Right renal cortex interstitium (tissue), 3 donors: ENCODE measurements around the gene GLT8D2. TPM values are rescaled to one million over a fixed set of nuclear protein-coding genes. Genes with fewer than 3 reads are reported as not detected.

ENCODE experiments used
- DNase-seq, 3 donors: peaks; one replicate each; pipeline ENCODE4 v3.0.0-alpha.2; 2013; ENCODE audit warnings: low read depth in 3 of 3, low spot score in 2 of 3
- polyA plus RNA-seq, 3 donors: library from polyadenylated mRNA; unstranded; fragments of 120-200 nt; gene quantifications; one replicate each; pipeline ENCODE4 v1.2.1, GENCODE V29; 2013; ENCODE audit not compliant: insufficient read length in 3 of 3

The GLT8D2 gene
- polyA plus RNA-seq, 3 donors, result 13.9 to 15.5 (median 15.5) TPM

DNA sequence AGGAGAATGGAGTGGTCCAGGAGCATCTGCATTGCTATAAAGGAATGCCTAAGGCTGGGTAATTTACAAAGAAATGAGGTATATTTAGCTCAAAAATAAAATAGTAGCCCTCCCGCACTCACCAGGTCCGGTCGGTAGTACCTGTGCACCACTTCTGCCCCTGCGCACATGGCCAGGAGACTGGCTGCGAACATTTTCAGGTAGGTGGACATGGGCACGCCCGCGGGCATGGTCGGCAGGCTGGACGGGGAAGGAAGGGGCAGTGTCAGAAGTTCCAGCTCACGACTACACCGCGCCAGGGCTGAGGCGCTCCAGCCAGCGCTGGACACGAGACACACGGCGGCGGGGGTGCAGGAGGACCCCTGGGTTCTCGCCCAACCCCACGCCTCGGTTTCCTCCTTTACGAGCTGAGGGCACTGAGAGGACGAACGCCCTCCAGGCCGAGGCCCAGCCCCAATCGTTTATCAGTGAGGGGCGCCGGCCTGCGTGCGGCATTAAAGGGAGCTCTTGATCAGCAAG is 93.4 kb downstream of the GLT8D2 start:
- no peak for DNase-seq

DNA sequence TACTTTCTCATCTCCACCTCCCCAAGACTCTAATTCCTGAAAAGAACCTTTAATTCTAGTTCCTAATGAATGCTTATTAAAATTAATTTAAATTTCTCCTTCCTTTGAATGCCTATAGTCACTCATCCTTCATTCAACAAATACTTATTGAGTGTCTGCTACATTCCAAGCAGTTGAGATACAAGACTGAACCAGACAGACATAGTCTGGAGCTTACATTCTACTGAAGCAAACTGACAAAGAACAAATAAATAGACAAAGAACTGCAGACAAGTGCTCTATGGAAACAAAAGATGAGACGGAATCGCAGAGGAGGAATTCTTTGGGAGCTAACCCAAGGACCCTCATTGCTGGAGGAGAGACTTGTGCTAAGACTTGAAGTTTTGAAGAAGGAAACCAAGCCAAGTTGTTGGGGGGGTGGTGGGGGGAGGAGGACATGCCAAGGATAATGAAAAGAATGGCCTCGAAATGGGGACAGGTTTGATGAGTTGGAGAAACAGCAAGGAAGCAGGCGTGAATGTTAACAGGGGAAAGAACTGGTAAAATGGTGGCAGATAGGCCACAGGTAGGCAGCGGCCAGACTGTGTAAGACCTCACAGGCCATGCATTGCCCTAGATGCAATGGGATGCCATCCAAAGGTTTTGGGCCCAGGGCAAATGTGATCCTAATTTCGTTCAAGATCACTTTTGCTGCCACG is 94.0 kb downstream of the GLT8D2 start:
- DNase-seq, result no peak

DNA sequence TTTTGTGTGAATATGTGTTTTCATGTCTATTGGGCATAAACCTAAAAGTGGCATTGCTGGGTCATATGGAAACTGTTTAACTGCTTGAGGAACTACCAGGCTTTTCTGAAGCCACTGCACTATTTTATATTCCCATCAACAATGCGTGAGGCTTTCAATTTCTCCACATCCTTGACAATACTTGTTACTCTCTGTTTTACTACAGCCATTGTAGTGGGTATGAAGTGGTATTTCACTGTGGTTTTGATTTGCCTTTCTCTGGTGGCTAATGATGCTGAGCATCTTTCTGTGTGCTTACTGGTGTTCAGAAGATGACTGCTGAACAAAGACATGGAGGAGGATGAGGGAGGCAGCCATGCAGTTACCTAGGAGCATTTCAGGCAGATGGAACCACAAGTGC is 97.5 kb downstream of the GLT8D2 start:
- DNase-seq, result no peak

DNA sequence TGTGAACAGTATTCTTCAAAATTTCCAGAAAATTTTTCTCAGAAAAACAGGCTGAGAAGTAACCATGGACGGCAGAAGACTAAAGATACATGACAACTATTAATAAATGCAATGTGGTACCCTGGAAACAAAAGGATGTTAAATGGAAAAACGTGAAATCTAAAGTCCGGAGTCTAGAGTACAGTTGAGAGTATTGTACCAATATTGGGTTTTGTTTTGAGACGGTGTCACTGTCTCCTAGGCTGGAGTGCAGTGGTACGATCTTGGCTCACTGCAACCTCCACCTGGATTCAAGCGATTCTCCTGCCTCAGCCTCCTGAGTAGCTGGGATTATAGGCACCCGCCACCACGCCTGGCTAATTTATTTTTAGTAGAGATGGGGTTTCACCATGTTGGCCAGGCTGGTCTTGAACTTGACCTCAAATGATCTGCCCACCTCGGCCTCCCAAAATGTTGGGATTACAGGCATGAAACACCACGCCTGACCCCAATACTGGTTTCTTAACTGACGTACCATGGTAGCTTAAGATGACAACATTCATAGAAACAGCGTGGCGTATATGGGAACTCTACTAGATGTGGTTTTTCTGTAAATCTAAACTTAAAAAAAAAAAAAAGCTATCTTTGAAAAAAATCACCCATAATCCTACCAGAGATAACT is 101.1 kb downstream of the GLT8D2 start:
- no peak for DNase-seq

DNA sequence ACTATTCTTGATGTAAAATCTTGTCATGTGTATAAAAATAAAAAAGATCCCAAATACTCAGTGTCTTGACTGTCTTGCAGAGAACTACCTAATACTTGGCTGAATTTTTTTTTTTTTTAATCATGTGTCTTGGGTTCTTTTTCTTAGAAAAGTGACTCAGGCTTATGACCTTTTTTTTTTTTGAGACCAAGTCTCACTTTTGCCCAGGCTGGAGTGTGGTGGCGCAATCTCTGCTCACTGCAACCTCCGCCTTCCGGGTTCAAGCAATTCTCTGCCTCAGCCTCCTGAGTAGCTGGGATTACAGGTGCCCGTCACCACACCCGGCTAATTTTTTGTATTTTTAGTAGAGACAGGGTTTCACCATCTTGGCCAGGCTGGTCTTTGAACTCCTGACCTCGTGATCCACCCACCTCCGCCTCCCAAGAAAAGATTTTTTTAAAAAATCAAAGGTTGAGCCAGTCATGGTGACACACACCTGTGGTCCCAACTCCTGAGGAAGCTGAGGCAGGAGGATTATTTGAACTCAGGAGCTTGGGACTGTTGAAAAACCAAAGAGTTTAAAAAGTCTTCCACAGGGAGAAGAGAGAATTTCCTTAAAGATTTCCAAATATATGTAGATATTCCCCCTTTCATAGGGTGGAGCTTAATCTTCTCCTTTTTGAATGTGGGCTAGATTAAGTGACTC is 102.0 kb downstream of the GLT8D2 start:
- DNase-seq, result no peak

DNA sequence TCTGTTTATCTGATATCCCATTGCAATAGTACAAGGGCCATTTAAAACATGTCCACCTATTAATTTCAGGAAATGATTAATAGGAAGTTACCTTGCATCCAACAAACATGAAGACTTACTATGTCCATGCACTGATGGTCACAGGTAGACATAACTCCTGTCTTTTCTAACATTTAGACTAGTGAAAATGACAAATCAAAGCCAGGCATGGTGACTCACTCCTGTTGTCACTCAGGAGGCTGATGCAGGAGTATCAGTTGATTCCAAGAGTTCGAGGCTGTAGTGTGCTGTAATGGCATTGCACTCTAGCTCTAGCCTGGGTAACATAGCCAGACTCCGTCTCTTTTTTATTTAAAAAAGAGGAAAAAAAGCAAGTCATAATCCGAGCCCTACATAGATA is 105.0 kb downstream of the GLT8D2 start:
- no peak for DNase-seq

Other genes starting within 250 kb of the GLT8D2 start
- gene NT5DC3, start 209.0 kb downstream of the GLT8D2 start, polyA plus RNA-seq, result 1 to 10 TPM; 2.7 to 4.3 (median 3.9) TPM
- 1,000 to 10,000 TPM; 1,061 to 1,210 (median 1,097) TPM for gene HSP90B1, start 119.8 kb downstream of the GLT8D2 start, polyA plus RNA-seq
- gene TDG, start 84.3 kb downstream of the GLT8D2 start, polyA plus RNA-seq, result 10 to 100 TPM; 49.2 to 59.2 (median 53.0) TPM
- gene HCFC2, start 14.3 kb upstream of the GLT8D2 start, polyA plus RNA-seq, result 10 to 100 TPM; 16.7 to 18.1 (median 17.6) TPM
- 100 to 1,000 TPM; 113 to 129 (median 122) TPM for gene NFYB, start 88.0 kb upstream of the GLT8D2 start, polyA plus RNA-seq
- 10 to 100 TPM; 70.1 to 72.2 (median 71.8) TPM for gene TXNRD1, start 165.6 kb upstream of the GLT8D2 start, polyA plus RNA-seq